Esophagus muscularis mucosa (tissue), 4 donors: Measurements from ENCODE around the gene ATP6V0C. TPM values are rescaled to one million over a fixed set of nuclear protein-coding genes. Genes with fewer than 3 reads are reported as not detected.

ENCODE experiments used
- DNase-seq: peaks from one replicate; pipeline ENCODE4 v3.0.0-alpha.2; 2017; ENCODE audit errors: extremely low spot score
- H3K27ac ChIP-seq, 4 donors: fragments of 200-600 bp; sonication (generic); replicated peaks in 1 of 4; 1 replicate in 3 of 4; 2 replicates in 1 of 4; pipeline ENCODE4 v1.5.1; 2016 to 2019; ENCODE audit warnings: mild to moderate bottlenecking in 1 of 4
- H3K27me3 ChIP-seq, 4 donors: fragments of 200-600 bp; sonication (generic); one replicate each; pipeline versions ENCODE4 v1.5.1 to v1.6.0; 2016 to 2019
- H3K36me3 ChIP-seq, 4 donors: fragments of 200-600 bp; sonication (generic); one replicate each; pipeline ENCODE4 v1.5.1; 2016 to 2019
- H3K4me1 ChIP-seq, 4 donors: fragments of 200-600 bp; sonication (generic); one replicate each; pipeline ENCODE4 v1.5.1; 2016 to 2019
- H3K4me3 ChIP-seq, 4 donors: fragments of 200-600 bp; sonication (generic); 1 replicate in 2 of 4; 2 replicates in 2 of 4; pipeline ENCODE4 v1.5.1; 2016 to 2019; ENCODE audit warnings: mild to moderate bottlenecking in 4 of 4, moderate library complexity in 1 of 4
- H3K9me3 ChIP-seq, 4 donors: fragments of 200-600 bp; sonication (generic); 1 replicate in 3 of 4; 2 replicates in 1 of 4; pipeline ENCODE4 v1.5.1; 2016 to 2019
- CTCF ChIP-seq, 3 experiments: fragments of 200-600 bp in 2 of 3; fragments of 450-650 bp in 1 of 3; sonication (generic) in 2 of 3; IDR thresholded peaks; one replicate each; pipeline ENCODE4 v1.5.1; 2017 to 2019; ENCODE audit warnings: antibody characterized with exemption in 3 of 3, mild to moderate bottlenecking in 2 of 3, moderate library complexity in 1 of 3
- EP300 ChIP-seq: sonication (generic); formaldehyde crosslinking; IDR thresholded peaks from one replicate; pipeline ENCODE4 v1.6.1; 2017; ENCODE audit warnings: antibody characterized with exemption
- POLR2A ChIP-seq: fragments of 450-650 bp; IDR thresholded peaks from one replicate; pipeline ENCODE4 v1.6.1; 2017; ENCODE audit warnings: antibody characterized with exemption, moderate library complexity, mild to moderate bottlenecking, low read depth
- POLR2AphosphoS5 ChIP-seq, 2 donors: sonication (generic); formaldehyde crosslinking; IDR thresholded peaks; one replicate each; pipeline ENCODE4 v1.6.1; 2017; ENCODE audit warnings: antibody characterized with exemption in 2 of 2
- WGBS: methylation state at CpG from one replicate; pipeline ENCODE4 v1.1.5; 2018; 5-methylcytosine and 5-hydroxymethylcytosine counted together
- intact Hi-C: fragments of 100-400 bp; cut with DNase I; formaldehyde crosslinking; loops from one replicate; pipeline ENCODE4 v1.15.1; 2023
- total RNA-seq, 4 donors: library from RNA; depleted of rRNA; stranded (reverse); fragments of >200 nt; gene quantifications; one replicate each; pipeline versions ENCODE4 v1.1.0 to v1.2.1, GENCODE V29; 2016

Gene ATP6V0C
- total RNA-seq, 4 donors from 2014 or later = 42.8 to 85.0 (median 69.0) TPM

GRCh38 chr16:2482708-2483534, 30.8 kb upstream of the ATP6V0C start:
- 49% methylated on average over 28 of the region's 32 CpGs for WGBS
- Histone ChIP-seq H3K27me3 (no peaks in the 10 kb centered on the region), H3K4me3 (peak overlapping the region; percentile 34 to 47 (median 39)), H3K4me1 (peaks cover 23 to 51% (median 37%) of the 10 kb centered on the region in 4 donors), H3K27ac (peak overlapping the region; percentile 77 to 85 (median 84)), H3K36me3 (peaks cover 0 to 9% (median 2%) of the 10 kb centered on the region in 4 donors), H3K9me3 (no peaks in the 10 kb centered on the region)
- intact Hi-C loops = no loop called here
- no peak for DNase-seq
- TF ChIP-seq CTCF (IDR thresholded peaks at IDR 0.05) (no peak), POLR2AphosphoS5 (IDR thresholded peaks at IDR 0.05) (peak; percentile 39 to 66)

- Histone ChIP-seq H3K27me3 (no peaks in the 10 kb centered on the region), H3K4me3 (no peak overlapping the region), H3K9me3 (no peaks in the 10 kb centered on the region), H3K4me1 (peaks cover 23 to 51% (median 37%) of the 10 kb centered on the region in 4 donors), H3K27ac (peak overlapping the region; percentile 77 to 85 (median 84)), H3K36me3 (peaks cover 0 to 9% (median 2%) of the 10 kb centered on the region in 4 donors)
- no peak for TF ChIP-seq CTCF (IDR thresholded peaks at IDR 0.05)
- no peak for TF ChIP-seq POLR2A
- TF ChIP-seq EP300 = no peak
- TF ChIP-seq POLR2AphosphoS5 (IDR thresholded peaks at IDR 0.05) = no peak
- DNase-seq = no peak
- intact Hi-C loops = no loop called here
- WGBS = 86% methylated on average over 14 of the region's 16 CpGs
These were observed 29.5 kb upstream of the ATP6V0C start for GRCh38 chr16:2483939-2484897.

GRCh38 chr16:2484898-2485508, 28.7 kb upstream of the ATP6V0C start:
- Histone ChIP-seq H3K4me1 (peaks cover 23 to 51% (median 37%) of the 10 kb centered on the region in 4 donors), H3K9me3 (no peaks in the 10 kb centered on the region), H3K27me3 (no peaks in the 10 kb centered on the region), H3K36me3 (peaks cover 0 to 9% (median under 1%) of the 10 kb centered on the region in 4 donors), H3K27ac (no peak overlapping the region), H3K4me3 (no peak overlapping the region)
- TF ChIP-seq CTCF (IDR thresholded peaks at IDR 0.05) (no peak), EP300 (no peak), POLR2A (no peak), POLR2AphosphoS5 (IDR thresholded peaks at IDR 0.05) (no peak)
- 86% methylated on average over 13 of the region's 13 CpGs for WGBS
- intact Hi-C loops = no loop called here
- no peak for DNase-seq

GRCh38 chr16:2485811-2486507, 27.8 kb upstream of the ATP6V0C start:
- no peak overlapping the region for H3K27ac ChIP-seq
- 77% methylated on average over 21 of the region's 33 CpGs for WGBS
- no peaks in the 10 kb centered on the region for H3K9me3 ChIP-seq
- no peak overlapping the region for H3K4me3 ChIP-seq
- DNase-seq = no peak
- peaks cover 0 to 16% (median 5%) of the 10 kb centered on the region in 4 donors for H3K36me3 ChIP-seq
- intact Hi-C loops = no loop called here
- H3K4me1 ChIP-seq = peaks cover 23 to 51% (median 37%) of the 10 kb centered on the region in 4 donors
- H3K27me3 ChIP-seq = no peaks in the 10 kb centered on the region
- TF ChIP-seq POLR2AphosphoS5 (IDR thresholded peaks at IDR 0.05) (no peak), POLR2A (no peak), CTCF (IDR thresholded peaks at IDR 0.05) (no peak), EP300 (no peak)
